Hepatocyte (in vitro differentiated cells): ENCODE measurements around the gene HOXD11.

Source experiments
- EZH2phosphoT487 ChIP-seq: fragments of 200-600 bp; sonication (generic); IDR thresholded peaks from one replicate; pipeline ENCODE4 v1.6.1; 2018; ENCODE audit warnings: antibody characterized with exemption, mild to moderate bottlenecking, low read depth, moderate library complexity; ENCODE audit not compliant: unreplicated experiment, severe bottlenecking
- TF ChIP-seq, protein P1 (sequence below): fragments of 200-600 bp; sonication (generic); IDR thresholded peaks from 2 replicates; pipeline ENCODE4 v1.5.1; 2016; ENCODE audit warnings: antibody characterized with exemption, mild to moderate bottlenecking; ENCODE audit not compliant: poor library complexity

GRCh38 chr2:176115883-176116813 is 9.1 kb downstream of the HOXD11 start, which contains the start of gene HOXD10:
- TF ChIP-seq, protein P1, sequence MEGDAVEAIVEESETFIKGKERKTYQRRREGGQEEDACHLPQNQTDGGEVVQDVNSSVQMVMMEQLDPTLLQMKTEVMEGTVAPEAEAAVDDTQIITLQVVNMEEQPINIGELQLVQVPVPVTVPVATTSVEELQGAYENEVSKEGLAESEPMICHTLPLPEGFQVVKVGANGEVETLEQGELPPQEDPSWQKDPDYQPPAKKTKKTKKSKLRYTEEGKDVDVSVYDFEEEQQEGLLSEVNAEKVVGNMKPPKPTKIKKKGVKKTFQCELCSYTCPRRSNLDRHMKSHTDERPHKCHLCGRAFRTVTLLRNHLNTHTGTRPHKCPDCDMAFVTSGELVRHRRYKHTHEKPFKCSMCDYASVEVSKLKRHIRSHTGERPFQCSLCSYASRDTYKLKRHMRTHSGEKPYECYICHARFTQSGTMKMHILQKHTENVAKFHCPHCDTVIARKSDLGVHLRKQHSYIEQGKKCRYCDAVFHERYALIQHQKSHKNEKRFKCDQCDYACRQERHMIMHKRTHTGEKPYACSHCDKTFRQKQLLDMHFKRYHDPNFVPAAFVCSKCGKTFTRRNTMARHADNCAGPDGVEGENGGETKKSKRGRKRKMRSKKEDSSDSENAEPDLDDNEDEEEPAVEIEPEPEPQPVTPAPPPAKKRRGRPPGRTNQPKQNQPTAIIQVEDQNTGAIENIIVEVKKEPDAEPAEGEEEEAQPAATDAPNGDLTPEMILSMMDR: no peak
- no peak for TF ChIP-seq EZH2phosphoT487
